Testis (tissue), 2 donors: Measurements from ENCODE around the gene TUBB2B.

Experiments
- CTCF ChIP-seq, 3 experiments: fragments of 450-650 bp in 2 of 3; fragments of 200-600 bp in 1 of 3; sonication (generic) in 1 of 3; IDR thresholded peaks; one replicate each; pipeline ENCODE4 v1.5.1; 2016 to 2019; ENCODE audit warnings: antibody characterized with exemption in 3 of 3, mild to moderate bottlenecking in 2 of 3, moderate library complexity in 1 of 3
- POLR2A ChIP-seq: fragments of 450-650 bp; IDR thresholded peaks from one replicate; pipeline ENCODE4 v1.6.1; 2017; ENCODE audit warnings: antibody characterized with exemption, mild to moderate bottlenecking, moderate library complexity

- TF ChIP-seq POLR2A = no peak
- no peak for TF ChIP-seq CTCF (IDR thresholded peaks at IDR 0.05)
Measured at GRCh38 chr6:3175715-3176402, 51.6 kb downstream of the TUBB2B start.
